BE2C (cell line): ENCODE measurements around the gene A4GALT.

Experiments used
- DNase-seq: peaks from one replicate; pipeline ENCODE4 v3.0.0-alpha.2; 2020
- H3K27me3 ChIP-seq: fragments of 250-450 bp; sonication (Bioruptor Pico); 2 replicates; pipeline ENCODE4 v1.5.1; 2020; ENCODE audit warnings: mild to moderate bottlenecking
- H3K36me3 ChIP-seq: fragments of 250-450 bp; sonication (Bioruptor Pico); 2 replicates; pipeline ENCODE4 v1.5.1; 2020; ENCODE audit warnings: mild to moderate bottlenecking
- H3K4me1 ChIP-seq: fragments of 250-450 bp; sonication (Bioruptor Pico); 2 replicates; pipeline ENCODE4 v1.5.1; 2020
- H3K4me3 ChIP-seq: 2 replicates; pipeline ENCODE4 v1.5.1; 2011; ENCODE audit warnings: low read depth, low read length
- H3K9me3 ChIP-seq: fragments of 250-450 bp; sonication (Bioruptor Pico); 2 replicates; pipeline ENCODE4 v1.5.1; 2020
- CTCF ChIP-seq: IDR thresholded peaks from 2 replicates; pipeline ENCODE4 v1.5.1; 2012; ENCODE audit warnings: mild to moderate bottlenecking, low read depth, low read length

A4GALT gene

GRCh38 chr22:42711895-42712837, 8.5 kb downstream of the A4GALT start:
- Histone ChIP-seq H3K36me3 (no peaks in the 10 kb centered on the region), H3K4me3 (no peak overlapping the region), H3K27me3 (no peaks in the 10 kb centered on the region), H3K4me1 (no peaks in the 10 kb centered on the region), H3K9me3 (no peaks in the 10 kb centered on the region)
- no peak for DNase-seq
- TF ChIP-seq CTCF: no peak

GRCh38 chr22:42711281-42711731, 9.4 kb downstream of the A4GALT start:
- Histone ChIP-seq H3K4me3 (no peak overlapping the region), H3K36me3 (no peaks in the 10 kb centered on the region), H3K9me3 (no peaks in the 10 kb centered on the region), H3K27me3 (no peaks in the 10 kb centered on the region), H3K4me1 (no peaks in the 10 kb centered on the region)
- TF ChIP-seq CTCF: no peak
- no peak for DNase-seq

GRCh38 chr22:42708417-42708816, 12.3 kb downstream of the A4GALT start:
- H3K4me1 ChIP-seq: no peaks in the 10 kb centered on the region
- H3K36me3 ChIP-seq: no peaks in the 10 kb centered on the region
- no peaks in the 10 kb centered on the region for H3K27me3 ChIP-seq
- no peak for DNase-seq
- H3K4me3 ChIP-seq: no peak overlapping the region
- no peaks in the 10 kb centered on the region for H3K9me3 ChIP-seq
- TF ChIP-seq CTCF: no peak

GRCh38 chr22:42707496-42707895, 13.2 kb downstream of the A4GALT start:
- no peak for DNase-seq
- Histone ChIP-seq H3K9me3 (no peaks in the 10 kb centered on the region), H3K36me3 (no peaks in the 10 kb centered on the region), H3K4me3 (no peak overlapping the region), H3K27me3 (no peaks in the 10 kb centered on the region), H3K4me1 (no peaks in the 10 kb centered on the region)
- no peak for TF ChIP-seq CTCF

- H3K4me1 ChIP-seq: no peaks in the 10 kb centered on the region
- no peak for TF ChIP-seq CTCF
- no peaks in the 10 kb centered on the region for H3K9me3 ChIP-seq
- H3K27me3 ChIP-seq: no peaks in the 10 kb centered on the region
- DNase-seq: no peak
- no peak overlapping the region for H3K4me3 ChIP-seq
- H3K36me3 ChIP-seq: no peaks in the 10 kb centered on the region
These were observed 15.8 kb downstream of the A4GALT start for GRCh38 chr22:42704896-42705295.

GRCh38 chr22:42702675-42703074, 18.0 kb downstream of the A4GALT start:
- Histone ChIP-seq H3K9me3 (no peaks in the 10 kb centered on the region), H3K4me1 (no peaks in the 10 kb centered on the region), H3K36me3 (no peaks in the 10 kb centered on the region), H3K27me3 (no peaks in the 10 kb centered on the region), H3K4me3 (no peak overlapping the region)
- DNase-seq: no peak
- no peak for TF ChIP-seq CTCF
